ENCODE measurements around the gene TMEM120B.
A peak's percentile ranks its signal among the peaks of the same experiment; 100 is the strongest.

Gene TMEM120B

DNA sequence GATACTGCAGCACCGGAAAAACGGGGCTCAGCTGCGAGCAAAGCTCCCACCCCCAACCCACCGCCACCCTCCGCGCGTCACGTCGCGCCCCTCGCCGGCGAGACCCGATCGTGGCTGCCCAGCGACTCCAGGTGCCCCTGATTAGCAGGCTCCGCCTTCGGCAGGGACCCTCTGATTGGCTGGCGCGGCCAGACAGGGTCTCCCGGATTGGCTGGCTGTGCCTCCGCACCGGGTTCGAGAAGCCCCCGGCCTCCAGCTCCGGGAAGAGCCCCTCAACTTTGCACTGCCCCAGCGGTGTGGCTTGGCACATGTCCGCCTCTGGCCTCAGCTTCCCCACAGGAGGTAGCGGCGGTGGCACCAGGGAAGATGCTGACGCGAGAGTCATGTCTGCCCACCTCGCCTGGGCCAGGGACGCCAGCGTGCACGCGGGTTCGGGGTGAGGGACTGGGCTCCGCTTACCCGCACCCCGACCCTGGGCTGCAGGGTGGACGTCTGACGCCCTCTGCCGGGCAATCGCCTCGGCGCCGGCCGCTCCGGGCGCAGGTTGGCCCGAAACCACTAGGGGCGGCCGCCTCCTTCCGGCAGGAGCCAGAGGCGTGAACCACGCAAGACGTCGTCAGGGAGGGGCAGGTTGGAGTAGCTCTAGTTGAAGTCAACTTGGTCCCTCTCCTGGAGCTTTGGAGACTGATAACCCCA is 81.4 kb downstream of the TMEM120B start:
- peak; percentile 84 for DNase-seq (ENCODE audit: low spot score)

DNA sequence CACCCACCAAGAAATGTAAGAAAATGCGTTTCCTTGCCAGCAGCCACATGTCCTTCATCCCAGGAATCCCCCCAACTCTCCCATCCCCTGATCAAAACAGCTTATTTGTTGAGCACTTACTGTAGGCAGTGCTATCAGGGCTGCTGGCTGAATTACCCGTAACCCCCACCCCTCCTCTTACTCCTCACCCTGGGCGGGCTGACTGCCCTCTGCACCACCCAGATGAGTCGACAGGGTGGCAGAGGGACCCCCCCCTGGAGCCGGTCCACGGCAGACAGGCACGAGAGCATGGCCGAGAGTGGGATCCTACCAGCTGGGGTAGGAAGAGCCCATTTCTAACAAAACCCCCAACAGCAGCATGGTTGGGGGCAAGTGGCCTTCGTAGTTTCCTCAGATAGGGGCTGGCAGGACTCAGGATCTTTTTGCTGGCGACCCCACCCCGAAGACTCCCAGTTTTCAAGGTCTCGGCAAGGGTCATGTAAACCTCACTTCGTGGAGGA is 82.0 kb downstream of the TMEM120B start:
- DNase-seq (ENCODE audit: low spot score), result no peak

DNA sequence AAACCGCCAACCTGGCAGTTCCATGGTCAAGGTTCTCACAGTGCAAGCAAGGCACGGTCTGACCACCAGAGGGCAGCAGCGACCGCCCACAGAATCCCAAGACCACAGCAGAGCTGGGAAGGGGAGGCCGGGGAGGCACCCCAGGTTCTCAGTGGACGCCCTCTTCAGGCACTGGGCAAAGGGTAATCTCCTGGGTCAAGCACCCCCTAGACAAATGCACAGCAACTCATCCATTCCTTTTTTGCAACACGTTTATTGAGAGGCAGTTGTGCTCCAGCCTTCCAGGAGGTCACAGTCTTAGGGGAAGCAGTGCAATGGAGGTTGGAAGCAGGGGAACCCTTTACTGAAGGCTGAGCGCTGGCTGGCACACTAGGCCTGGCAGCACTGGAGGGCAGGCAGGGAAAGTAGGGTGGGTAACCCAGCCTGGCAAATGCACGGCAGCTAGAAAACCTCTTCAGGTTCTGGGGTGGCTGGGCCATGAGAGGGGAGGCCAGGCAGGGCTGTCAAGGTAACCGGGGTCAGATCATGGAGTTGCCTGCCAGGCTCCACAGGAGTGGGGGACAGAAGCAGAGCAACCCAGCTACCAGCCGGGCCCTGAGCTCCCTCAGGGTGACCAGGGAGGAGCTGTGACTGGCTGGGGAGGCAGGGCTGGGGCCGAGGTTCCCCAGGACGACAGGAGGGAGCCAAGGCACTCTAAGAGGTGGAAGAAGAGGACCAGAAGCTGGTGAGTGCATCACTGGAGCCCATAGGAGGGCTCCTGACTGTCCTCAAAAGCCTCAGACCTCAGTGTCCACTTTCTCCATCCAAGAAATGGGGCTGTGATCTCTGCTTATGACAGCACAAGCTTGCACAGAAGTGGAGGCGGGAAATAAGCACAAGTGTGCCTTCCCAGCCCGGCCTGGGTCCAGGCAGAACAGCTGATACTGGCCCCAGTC is 82.7 kb downstream of the TMEM120B start:
- DNase-seq (ENCODE audit: low spot score), result peak; percentile 84

DNA sequence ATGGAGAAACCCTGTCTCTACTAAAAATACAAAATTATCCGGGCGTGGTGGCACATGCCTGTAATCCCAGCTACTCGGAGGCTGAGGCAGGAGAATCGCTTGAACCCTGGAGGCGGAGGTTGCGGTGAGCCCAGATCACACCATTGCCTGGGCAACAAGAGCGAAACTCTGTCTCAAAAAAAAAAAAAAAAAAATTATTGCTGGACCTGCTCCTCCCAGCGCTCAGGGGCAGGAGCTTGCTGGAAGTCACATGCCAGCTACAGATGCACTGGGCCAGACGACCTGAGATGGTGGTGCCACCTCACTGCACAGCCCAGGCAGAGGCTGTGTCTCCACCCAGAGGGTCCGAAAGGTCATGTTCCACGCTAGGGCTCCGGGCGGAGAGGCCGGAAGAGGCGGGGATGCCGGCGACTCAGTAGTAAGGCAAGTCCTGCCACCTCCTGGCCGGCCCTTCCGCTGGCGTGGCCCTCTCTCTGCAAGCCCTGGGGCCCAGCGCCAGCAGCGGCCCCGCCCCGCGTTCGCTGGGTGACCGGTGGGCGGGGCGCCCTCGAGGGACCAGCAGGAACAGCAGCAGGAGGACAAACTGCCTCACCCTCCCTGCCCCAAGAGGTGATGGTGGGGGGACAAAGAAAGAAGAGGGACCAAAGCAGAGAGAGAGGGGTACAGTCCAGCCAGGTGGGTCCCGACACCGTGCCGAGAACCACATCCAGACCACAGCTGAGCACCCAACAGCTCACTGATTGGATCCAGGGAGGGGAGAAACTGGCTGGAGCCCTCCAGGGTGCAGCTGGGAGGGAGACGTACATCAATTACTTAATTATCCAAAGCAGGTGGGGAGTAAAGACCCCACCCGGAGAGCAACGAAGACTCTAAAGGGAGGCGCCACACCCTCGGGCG is 84.6 kb downstream of the TMEM120B start:
- peak; percentile 91 for DNase-seq (ENCODE audit: low spot score)

DNA sequence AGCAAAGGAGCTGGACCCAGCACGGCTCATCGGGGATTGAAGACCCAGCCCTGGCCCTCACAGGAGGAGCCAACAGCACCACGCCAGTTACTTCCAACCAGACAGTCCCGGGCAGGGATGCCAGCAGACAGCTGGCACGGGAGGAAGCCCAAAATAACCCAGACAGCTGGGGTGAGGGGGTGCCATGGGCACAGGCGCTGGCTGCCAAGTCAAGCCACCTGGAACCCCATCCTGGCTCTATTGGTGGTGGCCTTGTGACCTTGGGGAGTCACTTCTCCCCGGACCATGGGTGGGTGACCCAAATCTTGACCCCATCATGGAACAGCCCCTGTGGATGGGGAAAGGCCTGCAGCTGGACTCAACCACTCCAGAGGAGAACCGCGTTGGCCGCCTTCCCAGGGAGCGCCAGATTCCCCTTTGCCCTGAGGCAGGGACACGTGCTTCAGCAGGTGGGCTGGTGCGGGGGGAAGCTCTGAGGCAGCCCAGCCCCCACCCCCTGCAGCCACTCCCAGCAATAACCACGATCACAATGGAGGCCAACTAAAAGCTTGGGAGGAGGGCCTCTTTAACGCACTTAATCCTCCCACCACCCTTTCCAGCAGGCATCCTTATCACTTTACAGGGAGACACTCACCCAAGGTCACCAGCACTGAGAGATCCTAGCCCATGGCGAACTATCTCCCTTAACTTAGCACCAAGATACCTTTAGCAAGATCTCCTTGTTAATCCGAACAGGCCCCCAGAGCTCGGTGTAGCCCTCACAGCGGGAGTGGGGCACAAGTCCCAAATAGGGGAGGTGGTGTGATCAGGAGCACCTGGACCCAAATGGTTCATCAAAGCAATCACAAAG is 85.6 kb downstream of the TMEM120B start:
- DNase-seq (ENCODE audit: low spot score), result no peak

DNA sequence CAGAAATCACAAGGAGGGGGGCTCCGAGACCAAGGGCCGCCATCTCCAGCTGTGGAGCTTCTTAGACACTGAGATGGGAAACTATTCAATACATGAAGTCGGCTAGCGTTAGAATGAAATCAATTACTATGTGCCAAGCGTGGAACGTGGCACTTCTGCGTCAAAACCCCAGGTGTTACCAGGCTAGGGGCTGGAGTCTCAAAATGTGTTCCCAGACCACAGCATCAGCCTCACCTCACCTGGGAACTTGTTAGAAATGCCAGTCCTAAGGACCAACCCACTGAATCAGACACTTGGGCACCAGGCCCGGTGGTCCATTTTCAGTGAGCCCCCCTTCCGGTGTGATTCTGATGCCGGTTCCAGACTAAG is 86.2 kb downstream of the TMEM120B start:
- DNase-seq (ENCODE audit: low spot score), result no peak

DNA sequence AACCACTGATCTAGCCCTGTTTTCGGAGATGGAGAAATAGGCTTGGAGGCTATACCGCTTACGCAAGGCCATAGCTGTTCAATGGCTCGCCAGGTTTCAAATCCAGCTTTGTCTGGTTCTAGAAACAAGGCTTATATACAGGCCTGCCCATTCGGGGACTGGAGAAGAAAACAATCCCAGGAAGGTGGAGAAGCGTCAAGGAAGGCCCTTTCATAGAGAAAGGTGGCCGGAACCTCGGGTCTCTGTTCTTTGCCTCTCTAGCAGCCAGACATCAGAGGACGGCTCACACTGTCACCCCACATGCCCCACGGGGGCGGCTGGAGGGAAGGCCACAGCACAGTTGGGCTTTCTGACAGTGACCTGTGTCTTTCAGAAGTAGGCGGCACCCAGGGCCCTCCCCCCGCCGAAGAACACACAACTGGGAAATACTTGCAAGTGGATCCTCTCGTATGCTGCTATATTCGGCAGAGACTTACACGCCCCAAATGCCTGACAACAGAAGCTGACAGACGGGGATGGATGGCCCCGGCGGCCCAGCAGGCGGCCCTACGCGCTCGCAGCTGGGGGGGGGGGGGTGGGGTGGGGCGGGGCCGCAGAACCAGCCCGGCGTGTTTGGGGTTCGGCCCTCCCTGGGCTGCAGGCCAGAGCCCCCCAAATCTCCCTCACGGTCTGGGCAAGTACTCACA is 86.7 kb downstream of the TMEM120B start:
- DNase-seq (ENCODE audit: low spot score), result peak; percentile 68

DNA sequence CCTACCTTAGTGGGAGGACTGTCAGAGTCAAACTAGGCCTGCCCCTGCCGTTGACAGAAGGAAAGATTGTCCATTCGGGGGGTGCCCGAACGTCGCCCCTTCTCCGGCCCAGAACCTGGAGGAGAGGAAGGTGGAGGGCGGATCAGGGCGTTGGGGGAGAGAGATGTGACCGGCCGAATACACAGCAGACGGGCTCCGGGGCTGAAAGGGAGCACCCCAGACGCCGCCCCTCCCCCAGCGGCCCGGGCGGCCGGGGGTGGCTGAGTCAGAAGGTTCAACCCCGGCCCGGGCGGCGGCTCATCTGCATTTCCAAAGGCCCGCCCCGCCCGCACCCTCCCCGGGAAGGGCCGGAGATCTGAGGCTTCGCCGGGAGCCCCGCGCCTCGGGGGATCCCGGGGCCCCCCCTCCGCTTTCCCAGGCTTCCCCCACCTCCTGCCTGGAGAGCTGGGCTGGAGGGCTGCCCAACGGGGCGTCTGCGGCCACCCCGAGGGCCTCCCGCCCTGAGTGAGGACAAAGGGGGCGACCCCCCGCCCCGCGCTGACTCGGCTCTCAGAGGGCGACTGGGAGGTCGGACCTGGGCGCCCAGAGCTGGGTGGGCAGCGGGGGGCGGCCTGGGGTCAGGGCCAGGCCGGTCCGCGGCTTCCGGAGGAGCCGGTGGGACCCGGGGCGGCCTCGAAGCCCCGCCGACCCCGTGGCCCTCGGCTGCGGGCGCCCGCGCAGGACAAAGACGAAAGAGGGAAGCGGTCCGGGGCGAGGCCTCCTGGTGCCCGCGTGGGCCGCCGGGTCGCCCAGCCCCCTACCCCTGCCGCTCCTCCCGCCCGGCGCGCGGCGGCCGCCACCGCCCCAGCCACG is 87.5 kb downstream of the TMEM120B start:
- peak; percentile 57 for DNase-seq (ENCODE audit: low spot score)

DNA sequence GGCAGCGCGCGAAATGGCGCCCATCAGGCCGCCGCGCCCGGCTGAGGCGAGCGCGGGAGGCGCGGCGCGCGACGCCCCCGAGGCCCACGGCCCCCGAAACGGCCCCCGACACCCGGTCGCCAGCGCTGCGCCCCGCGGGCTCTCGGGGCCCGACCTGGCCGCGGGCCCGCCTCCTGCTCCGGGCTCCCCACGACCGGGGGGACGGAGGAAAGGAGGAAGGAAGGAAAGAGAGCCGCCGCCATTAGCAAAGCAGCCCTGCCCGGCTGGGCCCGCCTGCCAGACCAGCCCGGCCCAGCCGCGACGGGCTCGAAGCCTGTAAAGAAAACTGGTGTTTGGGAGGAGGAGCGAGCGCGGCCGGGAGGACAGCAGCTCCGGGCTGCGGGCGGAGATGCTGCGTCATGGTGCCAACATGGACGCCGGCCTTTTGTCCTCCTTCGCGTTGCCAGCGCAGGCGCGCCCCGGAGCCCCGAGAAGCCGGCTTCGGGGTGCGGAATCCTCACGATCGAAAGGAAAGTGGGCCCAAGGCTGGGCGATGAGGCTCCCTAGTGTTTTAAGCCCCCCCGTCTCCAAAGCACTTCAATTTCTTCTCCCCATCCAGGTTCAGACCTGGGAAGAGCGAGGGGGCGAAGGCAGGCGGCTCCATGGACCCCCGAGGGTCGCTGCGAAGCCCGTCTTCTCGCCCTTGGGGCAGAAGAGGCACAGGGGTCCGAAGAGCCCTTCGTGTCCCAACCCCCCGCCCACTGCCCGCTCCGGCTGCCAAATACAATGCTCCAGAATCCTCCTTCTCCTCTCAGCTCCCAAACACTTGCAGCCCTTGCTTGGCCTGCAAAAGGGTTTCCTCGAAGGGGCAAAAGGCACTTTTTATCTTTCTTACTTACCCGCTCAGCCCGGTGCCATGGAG is 88.4 kb downstream of the TMEM120B start:
- DNase-seq (ENCODE audit: low spot score), result no peak

DNA sequence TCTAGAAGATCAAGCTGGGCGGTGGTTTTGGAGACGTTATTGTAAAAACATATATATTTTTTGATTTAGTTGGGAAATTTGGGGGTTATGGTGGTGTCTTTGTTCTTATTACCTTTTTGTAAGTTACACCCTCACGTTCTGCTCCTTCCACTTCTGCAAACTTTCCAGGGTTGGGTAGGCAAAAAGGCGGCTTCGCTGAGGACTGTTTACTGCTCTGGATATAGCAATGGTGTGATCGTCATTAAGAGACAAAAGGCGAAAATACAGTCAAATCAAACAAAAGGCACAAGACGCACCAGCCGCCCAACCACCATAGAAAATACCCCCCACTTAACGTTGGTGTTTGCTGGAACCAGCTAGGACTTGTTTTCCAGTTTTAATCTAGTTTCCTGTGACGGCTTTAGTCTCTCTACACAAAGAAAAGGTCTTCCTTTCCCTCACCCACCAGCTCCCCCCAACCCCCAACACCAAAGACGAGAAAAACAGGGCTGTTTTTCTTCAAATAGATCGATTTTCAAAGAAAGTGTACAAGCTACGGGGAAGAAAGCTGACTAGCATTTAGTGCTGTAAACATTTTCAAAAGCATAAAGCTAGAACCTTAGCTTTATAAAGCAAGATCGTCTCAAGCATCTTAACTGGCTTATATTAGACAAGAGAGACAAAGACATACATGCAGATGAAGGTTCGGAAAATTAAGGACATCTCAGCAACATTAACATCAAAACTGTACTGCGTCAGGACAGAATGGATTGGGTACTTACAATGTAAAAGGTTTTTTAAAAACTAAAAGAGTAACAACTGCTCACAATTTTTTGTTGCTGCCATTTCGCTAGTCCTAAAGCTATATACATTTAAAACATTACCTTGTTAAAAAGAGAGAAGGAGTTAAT is 89.3 kb downstream of the TMEM120B start:
- no peak for DNase-seq (ENCODE audit: low spot score)

DNA sequence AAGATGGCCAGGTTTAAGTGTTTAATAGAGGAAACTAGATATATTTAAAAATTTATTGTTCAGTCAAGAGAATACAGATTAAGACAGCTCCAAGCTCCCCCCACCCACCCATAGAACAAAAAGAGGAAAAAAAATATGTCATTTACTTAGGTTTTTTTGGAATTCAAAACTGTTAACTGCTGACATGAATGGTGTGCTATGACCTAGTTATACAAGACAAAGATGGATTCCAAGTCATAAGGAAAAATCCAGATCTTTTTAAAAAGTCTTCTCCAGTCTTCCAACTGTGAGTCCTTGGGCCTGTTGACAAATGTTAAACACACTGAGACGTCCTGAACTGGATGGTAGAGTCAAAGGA is 89.9 kb downstream of the TMEM120B start:
- DNase-seq (ENCODE audit: low spot score), result no peak

DNA sequence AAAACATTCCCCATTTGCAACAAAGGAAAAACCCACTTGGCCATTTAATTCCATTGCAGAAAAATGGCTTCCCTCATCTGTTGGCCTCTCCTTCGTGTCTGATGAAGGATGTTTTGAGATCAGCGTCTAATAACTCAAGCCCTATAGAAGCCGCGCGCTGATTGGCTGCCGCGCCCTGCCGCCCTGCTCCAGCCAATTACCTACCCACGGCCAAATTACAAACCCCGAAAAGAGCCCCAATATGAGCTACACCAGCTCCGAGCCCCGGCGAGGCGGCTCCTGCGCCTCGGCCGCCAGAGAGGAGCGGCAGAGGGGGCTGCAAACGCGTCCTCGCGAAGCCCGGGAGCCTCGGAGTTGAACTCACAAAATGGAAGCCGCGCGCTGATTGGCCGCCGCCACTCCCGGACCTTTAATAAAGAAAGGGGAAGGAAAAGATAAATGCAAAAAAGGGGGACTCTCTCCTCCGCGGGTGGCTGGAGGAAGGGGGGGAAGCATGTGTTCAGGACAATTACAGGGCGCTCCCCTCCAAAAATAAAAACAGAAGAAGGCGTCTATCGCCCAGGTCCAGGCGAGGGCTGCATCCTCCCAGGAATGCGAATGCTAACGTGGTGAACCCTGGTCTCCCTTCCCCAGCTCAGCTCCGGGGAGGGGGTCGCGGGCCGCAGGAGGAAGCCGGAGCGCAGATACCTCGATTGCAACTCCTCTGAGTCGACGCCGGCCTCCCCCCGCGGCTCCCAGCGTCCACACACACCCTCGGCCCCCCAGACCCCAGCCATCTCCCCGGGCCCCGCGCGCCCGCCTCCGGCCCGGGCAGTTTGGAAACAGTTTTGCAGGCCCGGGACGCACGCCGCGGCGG is 90.5 kb downstream of the TMEM120B start:
- DNase-seq (ENCODE audit: low spot score), result peak; percentile 73

DNA sequence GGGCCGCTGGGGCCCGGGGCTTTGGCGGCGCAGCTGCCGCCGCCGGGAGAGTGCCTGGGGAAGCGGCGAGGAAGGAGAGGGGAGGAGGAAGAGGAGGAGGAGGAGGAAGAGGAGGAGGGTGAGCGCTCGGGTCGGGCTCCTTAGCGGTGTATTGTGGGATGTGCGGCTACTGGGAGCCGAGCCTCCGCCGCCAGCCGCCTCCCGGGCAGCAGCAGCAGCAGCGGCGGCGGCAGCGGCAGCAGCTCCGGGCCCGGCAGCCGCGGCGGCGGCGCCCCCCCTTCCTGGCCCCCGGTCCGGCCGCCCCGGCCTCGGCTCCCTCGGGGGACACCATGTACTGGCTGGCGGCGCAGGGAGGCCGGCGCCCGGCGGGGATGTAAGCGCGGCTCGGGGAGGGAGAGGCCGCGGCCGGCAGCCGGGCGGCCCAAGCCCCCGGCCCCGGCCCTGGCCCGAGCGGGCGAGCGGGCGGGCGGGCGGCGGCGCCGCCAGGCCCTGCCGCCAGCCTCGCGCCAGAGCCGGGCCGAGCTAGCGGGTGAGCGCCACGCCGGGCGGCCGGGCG is 91.4 kb downstream of the TMEM120B start, which contains the start of gene SETD1B:
Gene SETD1B, plus strand, starts transcription at position 149 of the 556 bp plus-strand sequence. CDS start 729 bp downstream, outside the sequence.
- no peak for DNase-seq (ENCODE audit: low spot score)

DNA sequence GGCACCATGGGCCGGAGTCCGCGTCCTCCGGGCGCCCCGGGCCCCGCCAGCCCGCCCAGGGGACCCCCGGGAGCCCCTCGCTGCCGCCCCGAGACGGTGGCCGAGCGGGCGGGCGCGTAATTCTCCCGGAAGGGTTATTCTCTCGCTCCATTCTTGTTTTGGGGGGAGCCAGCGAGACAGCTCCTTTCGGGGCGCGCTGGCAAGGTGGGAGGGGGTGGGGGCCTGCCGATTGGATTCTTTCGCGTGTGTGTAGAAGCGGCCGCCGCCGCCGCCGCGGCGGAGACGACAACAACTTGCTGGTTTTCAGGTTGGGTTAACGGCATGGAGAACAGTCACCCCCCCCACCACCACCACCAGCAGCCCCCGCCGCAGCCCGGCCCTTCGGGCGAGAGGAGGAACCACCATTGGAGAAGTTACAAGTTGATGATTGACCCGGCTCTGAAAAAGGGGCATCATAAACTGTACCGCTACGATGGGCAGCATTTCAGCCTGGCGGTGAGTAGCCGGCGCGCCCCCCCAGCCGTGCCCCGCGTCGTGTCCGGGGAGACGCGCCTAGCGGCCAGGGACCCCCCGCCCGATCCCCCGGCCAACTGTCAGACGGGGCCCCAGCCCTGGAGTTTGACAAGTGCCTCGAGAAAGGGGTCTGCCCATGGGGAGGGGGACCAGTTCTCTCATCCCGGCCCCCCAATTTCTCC is 92.0 kb downstream of the TMEM120B start:
- no peak for DNase-seq (ENCODE audit: low spot score)

DNA sequence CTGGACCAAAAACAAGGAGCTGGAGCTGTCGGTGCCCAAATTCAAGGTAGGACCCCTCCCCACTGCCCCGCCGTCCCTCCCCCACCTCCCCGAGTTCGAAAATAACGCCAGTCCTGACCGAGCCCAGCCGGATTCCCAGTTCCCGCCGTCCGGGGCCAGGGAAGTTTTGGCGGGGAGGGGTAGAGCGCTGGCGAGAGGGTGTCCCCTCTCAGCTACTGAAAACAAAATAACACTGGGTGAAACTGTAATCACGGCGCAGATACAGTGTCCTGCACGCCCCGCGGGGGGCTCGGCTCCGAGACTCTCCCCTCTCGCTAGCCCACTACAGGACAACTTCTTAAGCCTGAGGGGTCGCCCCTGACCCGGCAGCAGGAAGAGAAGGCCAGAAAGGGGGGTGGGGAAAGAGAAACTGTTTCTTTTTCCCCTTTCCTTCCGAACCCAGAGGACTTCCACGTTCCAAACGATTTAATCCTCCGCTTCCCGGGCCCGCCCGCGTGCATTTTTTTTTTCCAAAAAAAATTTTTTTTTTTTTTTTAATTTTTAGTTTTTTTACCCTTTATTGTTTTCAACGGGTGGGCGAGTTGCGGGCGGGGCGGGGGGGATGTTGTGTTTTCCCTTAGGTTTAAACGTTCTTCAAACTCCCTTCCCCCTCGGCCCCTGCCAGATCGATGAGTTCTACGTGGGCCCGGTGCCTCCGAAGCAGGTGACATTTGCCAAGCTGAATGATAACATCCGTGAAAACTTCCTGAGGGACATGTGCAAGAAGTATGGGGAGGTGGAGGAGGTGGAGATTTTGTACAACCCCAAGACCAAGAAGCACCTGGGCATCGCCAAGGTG is 92.8 kb downstream of the TMEM120B start:
- DNase-seq (ENCODE audit: low spot score), result no peak
